Keratinocyte (primary cell): ENCODE measurements around the gene SGIP1. TPM values are rescaled to one million over a fixed set of nuclear protein-coding genes. Genes with fewer than 3 reads are reported as not detected.

Source experiments
- DNase-seq: peaks from one replicate; pipeline ENCODE4 v3.0.0-alpha.2; 2011; ENCODE audit warnings: low read depth, missing footprints, low spot score
- FAIRE-seq: peaks from 2 replicates; lab custom pipeline; 2011; peaks lifted over from hg19 to GRCh38; lab: Jason Lieb, UNC
- H2AFZ ChIP-seq: 2 replicates; pipeline ENCODE4 v1.6.0; 2012; ENCODE audit warnings: low read length, control low read depth, inconsistent platforms; ENCODE audit not compliant: control insufficient read depth
- H3K27ac ChIP-seq: 2 replicates; pipeline ENCODE4 v1.5.1; 2011; ENCODE audit warnings: low read length; ENCODE audit not compliant: control insufficient read depth, insufficient read depth
- H3K27me3 ChIP-seq: 3 replicates; pipeline ENCODE4 v1.6.0; 2011; ENCODE audit warnings: low read length; ENCODE audit not compliant: control insufficient read depth, insufficient read depth; ENCODE audit errors: extremely low read depth
- H3K36me3 ChIP-seq, 2 experiments: 2 replicates in 1 of 2; 3 replicates in 1 of 2; pipeline ENCODE4 v1.5.1; 2011; ENCODE audit warnings: low read length in 2 of 2, mild to moderate bottlenecking in 1 of 2; ENCODE audit not compliant: control insufficient read depth in 2 of 2, insufficient read depth in 2 of 2; ENCODE audit errors: extremely low read depth in 1 of 2
- H3K4me1 ChIP-seq: 3 replicates; pipeline ENCODE4 v1.5.1; 2011; ENCODE audit warnings: low read length; ENCODE audit not compliant: control insufficient read depth, insufficient read depth; ENCODE audit errors: extremely low read depth
- H3K4me2 ChIP-seq: 3 replicates; pipeline ENCODE4 v1.6.0; 2011; ENCODE audit warnings: low read depth, low read length; ENCODE audit not compliant: control insufficient read depth, insufficient read depth; ENCODE audit errors: extremely low read depth
- H3K4me3 ChIP-seq, 3 experiments: fragments of 200-600 bp in 1 of 3; sonication (generic) in 1 of 3; 2 replicates in 2 of 3; 3 replicates in 1 of 3; pipeline ENCODE4 v1.5.1; 2011 to 2016; ENCODE audit warnings: low read length in 3 of 3, mild to moderate bottlenecking in 3 of 3, control low read depth in 2 of 3, inconsistent platforms in 1 of 3, low read depth in 1 of 3, mixed read lengths in 1 of 3, mixed run types in 1 of 3, moderate library complexity in 1 of 3; ENCODE audit not compliant: control insufficient read depth in 2 of 3, insufficient read depth in 2 of 3; ENCODE audit errors: extremely low read depth in 1 of 3
- H3K79me2 ChIP-seq: 2 replicates; pipeline ENCODE4 v1.6.0; 2012; ENCODE audit warnings: low read length; ENCODE audit not compliant: control insufficient read depth, insufficient read depth
- H3K9ac ChIP-seq: 3 replicates; pipeline ENCODE4 v1.6.0; 2011; ENCODE audit warnings: low read length; ENCODE audit not compliant: control insufficient read depth, insufficient read depth; ENCODE audit errors: extremely low read depth
- H3K9me1 ChIP-seq: 3 replicates; pipeline ENCODE4 v1.6.0; 2011; ENCODE audit warnings: low read length; ENCODE audit not compliant: control insufficient read depth, insufficient read depth; ENCODE audit errors: extremely low read depth
- H3K9me3 ChIP-seq: 2 replicates; pipeline ENCODE4 v1.5.1; 2012; ENCODE audit warnings: low read depth, low read length; ENCODE audit not compliant: control insufficient read depth
- H4K20me1 ChIP-seq: 3 replicates; pipeline ENCODE4 v1.6.0; 2011; ENCODE audit warnings: low read length; ENCODE audit not compliant: control insufficient read depth, insufficient read depth; ENCODE audit errors: extremely low read depth
- EZH2 ChIP-seq: IDR thresholded peaks from one replicate; pipeline ENCODE4 v1.6.1; 2012; ENCODE audit warnings: inconsistent platforms, mild to moderate bottlenecking, low read length, moderate library complexity
- dilution Hi-C: fragments of 300-500 bp; cut with MboI; formaldehyde crosslinking; loops from one replicate; pipeline ENCODE4 v1.7.0; 2020; ENCODE audit warnings: low sequenced_read_pairs; ENCODE audit not compliant: extremely low pct_ligation_motif_present
- polyA plus RNA-seq, 5 experiments: library from polyadenylated mRNA; depleted of rRNA in 3 of 5; stranded (reverse) in 3 of 5; stranded (forward) in 1 of 5; unstranded in 1 of 5; fragments of >200 nt; gene quantifications; 1 replicate in 1 of 5; 2 replicates in 3 of 5; 3 replicates in 1 of 5; pipeline versions ENCODE4 v1.2.1 to v1.2.3, GENCODE V29; 2011 to 2012; ENCODE audit warnings: missing spikeins in 2 of 5, low read depth in 1 of 5, low replicate concordance in 1 of 5
- TF ChIP-seq, protein P1 (sequence below), 3 experiments: IDR thresholded peaks in 1 of 3; conservative IDR thresholded peaks in 1 of 3; optimal IDR thresholded peaks in 1 of 3; 2 replicates in 2 of 3; 3 replicates in 1 of 3; pipeline versions ENCODE3 to v1.5.1; 2011; ENCODE audit warnings: low read length in 3 of 3, mild to moderate bottlenecking in 3 of 3, moderate library complexity in 2 of 3, control low read depth in 1 of 3, inconsistent platforms in 1 of 3; ENCODE audit not compliant: insufficient read depth in 2 of 3; ENCODE audit errors: extremely low read depth in 1 of 3

Gene SGIP1
- polyA plus RNA-seq, 1 donor (not counting 4 experiments of a cell fraction or from before 2014, with no cell fraction given) = 0.05 TPM

GRCh38 chr1:66570196-66570595 lies 36.2 kb downstream of the SGIP1 start:
- TF ChIP-seq, protein P1, sequence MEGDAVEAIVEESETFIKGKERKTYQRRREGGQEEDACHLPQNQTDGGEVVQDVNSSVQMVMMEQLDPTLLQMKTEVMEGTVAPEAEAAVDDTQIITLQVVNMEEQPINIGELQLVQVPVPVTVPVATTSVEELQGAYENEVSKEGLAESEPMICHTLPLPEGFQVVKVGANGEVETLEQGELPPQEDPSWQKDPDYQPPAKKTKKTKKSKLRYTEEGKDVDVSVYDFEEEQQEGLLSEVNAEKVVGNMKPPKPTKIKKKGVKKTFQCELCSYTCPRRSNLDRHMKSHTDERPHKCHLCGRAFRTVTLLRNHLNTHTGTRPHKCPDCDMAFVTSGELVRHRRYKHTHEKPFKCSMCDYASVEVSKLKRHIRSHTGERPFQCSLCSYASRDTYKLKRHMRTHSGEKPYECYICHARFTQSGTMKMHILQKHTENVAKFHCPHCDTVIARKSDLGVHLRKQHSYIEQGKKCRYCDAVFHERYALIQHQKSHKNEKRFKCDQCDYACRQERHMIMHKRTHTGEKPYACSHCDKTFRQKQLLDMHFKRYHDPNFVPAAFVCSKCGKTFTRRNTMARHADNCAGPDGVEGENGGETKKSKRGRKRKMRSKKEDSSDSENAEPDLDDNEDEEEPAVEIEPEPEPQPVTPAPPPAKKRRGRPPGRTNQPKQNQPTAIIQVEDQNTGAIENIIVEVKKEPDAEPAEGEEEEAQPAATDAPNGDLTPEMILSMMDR (optimal IDR thresholded peaks at IDR 0.05 in 1 of 3, IDR thresholded peaks at IDR 0.05 in 1 of 3, conservative IDR thresholded peaks at IDR 0.05 in 1 of 3; ENCODE audit: extremely low read depth in 1 of 3, insufficient read depth in 2 of 3, low read length in 3 of 3) = no peak
- no peak for TF ChIP-seq EZH2
- Histone ChIP-seq H3K9me3 (no peaks in the 10 kb centered on the region), H4K20me1 (no peaks in the 10 kb centered on the region), H3K9me1 (no peaks in the 10 kb centered on the region), H3K4me1 (peaks cover 33% of the 10 kb centered on the region), H3K79me2 (no peaks in the 10 kb centered on the region), H3K27ac (no peak overlapping the region), H3K27me3 (no peaks in the 10 kb centered on the region), H2AFZ (no peak overlapping the region), H3K9ac (no peak overlapping the region), H3K4me3 (no peak overlapping the region), H3K36me3 (no peaks in the 10 kb centered on the region), H3K4me2 (peak overlapping the region; percentile 31)
- FAIRE-seq (peak; percentile 46), DNase-seq (no peak)
- dilution Hi-C loops = no loop called here

GRCh38 chr1:66571789-66572188 lies 37.8 kb downstream of the SGIP1 start:
- Histone ChIP-seq H2AFZ (no peak overlapping the region), H3K9me1 (peaks cover under 1% of the 10 kb centered on the region), H3K36me3 (no peaks in the 10 kb centered on the region), H3K27ac (peak overlapping the region; percentile 13), H3K27me3 (no peaks in the 10 kb centered on the region), H3K9ac (no peak overlapping the region), H3K4me2 (peak overlapping the region; percentile 47), H3K9me3 (no peaks in the 10 kb centered on the region), H4K20me1 (no peaks in the 10 kb centered on the region), H3K79me2 (no peaks in the 10 kb centered on the region), H3K4me1 (peaks cover 49% of the 10 kb centered on the region), H3K4me3 (no peak overlapping the region)
- FAIRE-seq = peak; percentile 88
- dilution Hi-C loops = no loop called here
- TF ChIP-seq EZH2 = no peak
- TF ChIP-seq, protein P1 (optimal IDR thresholded peaks at IDR 0.05 in 1 of 3, IDR thresholded peaks at IDR 0.05 in 1 of 3, conservative IDR thresholded peaks at IDR 0.05 in 1 of 3; ENCODE audit: extremely low read depth in 1 of 3, insufficient read depth in 2 of 3, low read length in 3 of 3) = no peak
- no peak for DNase-seq
